ENCODE measurements around the gene HEMGN.

- no peak for TF ChIP-seq ZNF274 (IDR thresholded peaks at IDR 0.05; ENCODE audit: low read depth, low read length)
- no peak for TF ChIP-seq YY1 (IDR thresholded peaks at IDR 0.05; ENCODE audit: insufficient read depth, insufficient read length)
- TF ChIP-seq SUZ12 (IDR thresholded peaks at IDR 0.05; ENCODE audit: extremely low read depth, insufficient read depth, insufficient read length): no peak
Measured at GRCh38 chr9:97975376-97975775, 37.4 kb upstream of the HEMGN start.

All from NT2/D1 (cell line).